OCI-LY7 (cell line): ENCODE measurements around the gene AUTS2.

Source experiments
- EZH2phosphoT487 ChIP-seq: fragments of 200-600 bp; sonication (generic); IDR thresholded peaks from 2 replicates; pipeline ENCODE4 v1.6.1; 2018; ENCODE audit warnings: low read depth, borderline replicate concordance, mild to moderate bottlenecking, mixed run types, antibody characterized with exemption, low read length, moderate library complexity, mixed read lengths
- TF ChIP-seq, protein P1 (sequence below): fragments of 200-600 bp; sonication (generic); conservative IDR thresholded peaks from 2 replicates; pipeline ENCODE4 v1.5.1; 2014; ENCODE audit warnings: mild to moderate bottlenecking, antibody characterized with exemption, low read length, moderate library complexity, mixed read lengths

DNA sequence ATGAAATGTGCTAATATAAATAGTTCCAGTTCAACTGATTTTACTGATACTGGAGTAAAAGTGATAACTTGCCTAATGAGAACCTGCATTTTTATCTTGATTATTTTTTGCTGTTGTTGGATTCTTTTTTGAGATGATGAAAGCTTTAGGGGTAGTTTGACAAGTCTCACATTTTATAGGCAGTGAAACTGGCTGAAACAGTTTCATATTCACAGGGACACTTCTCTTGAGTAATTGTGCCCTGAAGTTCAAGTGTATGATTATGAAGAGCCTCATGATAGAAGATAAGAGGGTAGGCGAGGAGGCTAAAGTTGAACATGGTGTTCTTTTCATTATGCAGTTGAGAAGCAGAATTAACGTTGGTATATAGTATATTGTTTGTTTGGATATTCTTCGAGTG is 5.1 kb downstream of the AUTS2 start:
- TF ChIP-seq, protein P1, sequence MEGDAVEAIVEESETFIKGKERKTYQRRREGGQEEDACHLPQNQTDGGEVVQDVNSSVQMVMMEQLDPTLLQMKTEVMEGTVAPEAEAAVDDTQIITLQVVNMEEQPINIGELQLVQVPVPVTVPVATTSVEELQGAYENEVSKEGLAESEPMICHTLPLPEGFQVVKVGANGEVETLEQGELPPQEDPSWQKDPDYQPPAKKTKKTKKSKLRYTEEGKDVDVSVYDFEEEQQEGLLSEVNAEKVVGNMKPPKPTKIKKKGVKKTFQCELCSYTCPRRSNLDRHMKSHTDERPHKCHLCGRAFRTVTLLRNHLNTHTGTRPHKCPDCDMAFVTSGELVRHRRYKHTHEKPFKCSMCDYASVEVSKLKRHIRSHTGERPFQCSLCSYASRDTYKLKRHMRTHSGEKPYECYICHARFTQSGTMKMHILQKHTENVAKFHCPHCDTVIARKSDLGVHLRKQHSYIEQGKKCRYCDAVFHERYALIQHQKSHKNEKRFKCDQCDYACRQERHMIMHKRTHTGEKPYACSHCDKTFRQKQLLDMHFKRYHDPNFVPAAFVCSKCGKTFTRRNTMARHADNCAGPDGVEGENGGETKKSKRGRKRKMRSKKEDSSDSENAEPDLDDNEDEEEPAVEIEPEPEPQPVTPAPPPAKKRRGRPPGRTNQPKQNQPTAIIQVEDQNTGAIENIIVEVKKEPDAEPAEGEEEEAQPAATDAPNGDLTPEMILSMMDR, result no peak
- no peak for TF ChIP-seq EZH2phosphoT487
